Measurements from ENCODE around the gene ZNF157. TPM values are rescaled to one million over a fixed set of nuclear protein-coding genes. Genes with fewer than 3 reads are reported as not detected.
A peak's percentile ranks its signal among the peaks of the same experiment; 100 is the strongest.

Gene ZNF157
- total RNA-seq, 1 experiment from 2014 or later, result 0.81 TPM

- Histone ChIP-seq H2BK5ac (ENCODE audit: insufficient read length, low read length) (peak overlapping the region; percentile 44), H3K14ac (ENCODE audit: insufficient read depth, low read length) (peak overlapping the region; percentile 91; the same call in 1 of the 2 replicates), H3K27ac (ENCODE audit: insufficient read length, low read depth, low read length) (peak overlapping the region; percentile 91), H4K5ac (ENCODE audit: insufficient read length, low read depth, low read length) (peak overlapping the region; percentile 95), H3K4me2 (ENCODE audit: insufficient read depth, insufficient read length, low read length) (peak overlapping the region; percentile 51), H2AFZ (ENCODE audit: low read length) (no peak overlapping the region), H4K8ac (replicated peaks; ENCODE audit: insufficient read length, low read depth, low read length) (peak overlapping the region; percentile 71), H3K18ac (ENCODE audit: insufficient read length, low read depth, low read length) (peak overlapping the region; percentile 79), H3K4ac (ENCODE audit: low read depth, low read length) (no peak overlapping the region), H4K20me1 (ENCODE audit: control insufficient read depth, insufficient read depth, insufficient read length) (no peaks in the 10 kb centered on the region), H3K27me3 (ENCODE audit: insufficient read depth, low read length) (no peaks in the 10 kb centered on the region), H2BK120ac (ENCODE audit: low read depth, low read length, poor library complexity, severe bottlenecking) (no peak overlapping the region), H3K9me3 (ENCODE audit: control insufficient read depth, low read depth, low read length) (no peaks in the 10 kb centered on the region), H3T11ph (ENCODE audit: low read length) (no peak overlapping the region), H2BK15ac (ENCODE audit: low read depth, low read length) (no peak overlapping the region), H3K4me1 (ENCODE audit: insufficient read depth, low read length) (peaks cover 5% of the 10 kb centered on the region; the same call in 1 of the 2 replicates), H3K9ac (ENCODE audit: extremely low read depth, insufficient read length, low read length) (peak overlapping the region; percentile 50), H3K23me2 (ENCODE audit: insufficient read length, low read depth, low read length, poor library complexity, severe bottlenecking) (no peaks in the 10 kb centered on the region), H2BK20ac (ENCODE audit: low read depth, low read length, poor library complexity, severe bottlenecking) (no peak overlapping the region), H3K23ac (ENCODE audit: insufficient read length, low read depth, low read length) (no peak overlapping the region), H4K91ac (ENCODE audit: insufficient read length, low read depth, low read length) (peak overlapping the region; percentile 91), H2BK12ac (ENCODE audit: insufficient read length, low read depth, low read length) (peak overlapping the region; percentile 65), H3K56ac (ENCODE audit: insufficient read length, low read depth, low read length) (no peak overlapping the region), H3K79me2 (ENCODE audit: insufficient read depth, low read length) (no peaks in the 10 kb centered on the region), H2AK5ac (ENCODE audit: insufficient read length, low read length) (peak overlapping the region; percentile 10), H3K79me1 (ENCODE audit: insufficient read depth, low read depth, low read length, poor library complexity, severe bottlenecking) (no peaks in the 10 kb centered on the region)
- H3K27ac Mint-ChIP-seq, result peak overlapping the region; percentile 97 to 99 (median 98)
- TF ChIP-seq, protein P1, sequence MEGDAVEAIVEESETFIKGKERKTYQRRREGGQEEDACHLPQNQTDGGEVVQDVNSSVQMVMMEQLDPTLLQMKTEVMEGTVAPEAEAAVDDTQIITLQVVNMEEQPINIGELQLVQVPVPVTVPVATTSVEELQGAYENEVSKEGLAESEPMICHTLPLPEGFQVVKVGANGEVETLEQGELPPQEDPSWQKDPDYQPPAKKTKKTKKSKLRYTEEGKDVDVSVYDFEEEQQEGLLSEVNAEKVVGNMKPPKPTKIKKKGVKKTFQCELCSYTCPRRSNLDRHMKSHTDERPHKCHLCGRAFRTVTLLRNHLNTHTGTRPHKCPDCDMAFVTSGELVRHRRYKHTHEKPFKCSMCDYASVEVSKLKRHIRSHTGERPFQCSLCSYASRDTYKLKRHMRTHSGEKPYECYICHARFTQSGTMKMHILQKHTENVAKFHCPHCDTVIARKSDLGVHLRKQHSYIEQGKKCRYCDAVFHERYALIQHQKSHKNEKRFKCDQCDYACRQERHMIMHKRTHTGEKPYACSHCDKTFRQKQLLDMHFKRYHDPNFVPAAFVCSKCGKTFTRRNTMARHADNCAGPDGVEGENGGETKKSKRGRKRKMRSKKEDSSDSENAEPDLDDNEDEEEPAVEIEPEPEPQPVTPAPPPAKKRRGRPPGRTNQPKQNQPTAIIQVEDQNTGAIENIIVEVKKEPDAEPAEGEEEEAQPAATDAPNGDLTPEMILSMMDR (conservative IDR thresholded peaks at IDR 0.05), result no peak
- peaks cover 2% of the 10 kb centered on the region for H3K27me3 Mint-ChIP-seq (ENCODE audit: low read depth)
- peaks cover 45 to 53% of the 10 kb centered on the region in 2 experiments for H3K9me3 Mint-ChIP-seq
- peaks cover 0 to 7% (median 0%) of the 10 kb centered on the region in 3 experiments; a peak in 3 of 7 replicates for H3K36me3 Mint-ChIP-seq (ENCODE audit: insufficient read depth in 1 of 3, low read depth in 3 of 3)
- no CpG with 5 or more reads among the region's 19 CpGs for WGBS (ENCODE audit: extremely low coverage, insufficient read length, low lambda C conversion rate)
- peak; percentile 93 for DNase-seq
- H3K4me1 Mint-ChIP-seq, result peaks cover 14 to 24% of the 10 kb centered on the region in 2 experiments
- H3K4me3 Mint-ChIP-seq, result peak overlapping the region; percentile 45 to 66; a peak in 4 of 5 replicates
Measured at GRCh38 chrX:47321386-47321785, 49.0 kb upstream of the ZNF157 start.
